Body of pancreas (tissue), 4 donors: ENCODE data around the gene TTC24. TPM values are rescaled to one million over a fixed set of nuclear protein-coding genes. Genes with fewer than 3 reads are reported as not detected.

Experiments used
- ATAC-seq: fragments of 150-250 bp; one replicate; pipeline ENCODE4 v1.9.1; 2016
- DNase-seq, 4 donors: peaks; one replicate each; pipeline ENCODE4 v3.0.0-alpha.2; 2019
- H3K27ac ChIP-seq, 4 donors: fragments of 200-600 bp; sonication (generic); 1 replicate in 3 of 4; 2 replicates in 1 of 4; pipeline versions ENCODE4 v1.5.1 to v1.6.1; 2016 to 2019; ENCODE audit warnings: mild to moderate bottlenecking in 1 of 4, mixed read lengths in 1 of 4, moderate library complexity in 1 of 4
- H3K27me3 ChIP-seq, 2 donors: fragments of 200-600 bp; sonication (generic); one replicate each; pipeline ENCODE4 v1.6.0; 2016; ENCODE audit warnings: mild to moderate bottlenecking in 1 of 2
- H3K36me3 ChIP-seq, 2 donors: fragments of 200-600 bp; sonication (generic); replicated peaks in 1 of 2; 2 replicates each; pipeline ENCODE4 v1.5.1; 2016; ENCODE audit warnings: low read depth in 2 of 2; ENCODE audit not compliant: insufficient read depth in 1 of 2
- H3K4me1 ChIP-seq: fragments of 200-600 bp; sonication (generic); one replicate; pipeline ENCODE4 v1.6.0; 2016
- H3K4me3 ChIP-seq, 2 donors: fragments of 200-600 bp; sonication (generic); 1 replicate in 1 of 2; 2 replicates in 1 of 2; pipeline ENCODE4 v1.5.1; 2016 to 2019
- H3K9me3 ChIP-seq, 3 donors: fragments of 200-600 bp; sonication (generic); 1 replicate in 2 of 3; 2 replicates in 1 of 3; pipeline ENCODE4 v1.5.1; 2016
- CTCF ChIP-seq, 7 experiments: fragments of 450-650 bp in 4 of 7; fragments of 200-600 bp in 3 of 7; sonication (generic) in 3 of 7; IDR thresholded peaks; one replicate each; pipeline ENCODE4 v1.5.1; 2016 to 2019; ENCODE audit warnings: antibody characterized with exemption in 7 of 7
- POLR2A ChIP-seq, 3 donors: fragments of 450-650 bp; IDR thresholded peaks; one replicate each; pipeline ENCODE4 v1.6.1; 2016; ENCODE audit warnings: antibody characterized with exemption in 3 of 3, mild to moderate bottlenecking in 2 of 3
- WGBS, 2 donors: methylation state at CpG; one replicate each; pipeline ENCODE4 v1.1.5; 2017; 5-methylcytosine and 5-hydroxymethylcytosine counted together
- intact Hi-C: fragments of 100-400 bp; cut with DNase I; formaldehyde crosslinking; loops from one replicate; pipeline ENCODE4 v1.15.1; 2023
- total RNA-seq, 2 donors: library from RNA; depleted of rRNA; stranded (reverse); fragments of >200 nt; gene quantifications; one replicate each; pipeline ENCODE4 v1.1.0, GENCODE V29; 2016

TTC24 gene
- total RNA-seq, 2 donors from 2014 or later = not detected

DNA sequence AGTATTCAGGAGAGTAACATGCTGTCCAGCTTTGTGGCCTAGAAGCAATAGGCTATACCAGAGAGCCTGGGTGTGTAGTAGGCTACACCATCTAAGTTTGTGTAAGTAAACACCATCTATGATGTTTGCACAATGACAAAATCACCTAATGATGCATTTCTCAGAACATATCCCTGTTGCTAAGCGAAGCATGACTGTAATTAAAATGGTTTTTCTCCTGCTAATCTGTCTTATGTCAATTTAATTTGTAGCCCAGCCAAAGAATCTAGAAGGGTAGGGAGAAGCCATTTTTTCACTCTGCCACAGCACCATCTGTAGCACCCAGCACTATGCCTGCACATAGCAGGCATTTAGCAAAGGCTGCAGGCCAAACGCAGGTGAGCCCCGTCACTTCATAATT lies 2.0 kb upstream of the TTC24 start:
- intact Hi-C loops = no loop called here
- Histone ChIP-seq H3K9me3 (no peaks in the 10 kb centered on the region), H3K36me3 (no peaks in the 10 kb centered on the region), H3K27ac (no peak overlapping the region), H3K4me3 (no peak overlapping the region), H3K27me3 (no peaks in the 10 kb centered on the region), H3K4me1 (peaks cover 2% of the 10 kb centered on the region)
- WGBS, 2 donors = 78 to 80% methylated on average over 3 of the region's 3 CpGs
- DNase-seq (no peak), ATAC-seq (peak; percentile 8)
- no peak for TF ChIP-seq POLR2A (IDR thresholded peaks at IDR 0.05)
- no peak for TF ChIP-seq CTCF (IDR thresholded peaks at IDR 0.05)

GRCh38 chr1:156578055-156578454 lies 1.5 kb upstream of the TTC24 start:
- TF ChIP-seq CTCF (IDR thresholded peaks at IDR 0.05) (no peak), POLR2A (IDR thresholded peaks at IDR 0.05) (no peak)
- no peak overlapping the region for H3K27ac ChIP-seq
- H3K36me3 ChIP-seq = no peaks in the 10 kb centered on the region
- ATAC-seq (no peak), DNase-seq (no peak)
- no peaks in the 10 kb centered on the region for H3K4me1 ChIP-seq
- H3K9me3 ChIP-seq = no peaks in the 10 kb centered on the region
- 49 to 54% methylated on average over 3 to 7 of the region's 7 CpGs for WGBS, 2 donors
- intact Hi-C loops = no loop called here
- no peaks in the 10 kb centered on the region for H3K27me3 ChIP-seq
- H3K4me3 ChIP-seq = no peak overlapping the region

DNA sequence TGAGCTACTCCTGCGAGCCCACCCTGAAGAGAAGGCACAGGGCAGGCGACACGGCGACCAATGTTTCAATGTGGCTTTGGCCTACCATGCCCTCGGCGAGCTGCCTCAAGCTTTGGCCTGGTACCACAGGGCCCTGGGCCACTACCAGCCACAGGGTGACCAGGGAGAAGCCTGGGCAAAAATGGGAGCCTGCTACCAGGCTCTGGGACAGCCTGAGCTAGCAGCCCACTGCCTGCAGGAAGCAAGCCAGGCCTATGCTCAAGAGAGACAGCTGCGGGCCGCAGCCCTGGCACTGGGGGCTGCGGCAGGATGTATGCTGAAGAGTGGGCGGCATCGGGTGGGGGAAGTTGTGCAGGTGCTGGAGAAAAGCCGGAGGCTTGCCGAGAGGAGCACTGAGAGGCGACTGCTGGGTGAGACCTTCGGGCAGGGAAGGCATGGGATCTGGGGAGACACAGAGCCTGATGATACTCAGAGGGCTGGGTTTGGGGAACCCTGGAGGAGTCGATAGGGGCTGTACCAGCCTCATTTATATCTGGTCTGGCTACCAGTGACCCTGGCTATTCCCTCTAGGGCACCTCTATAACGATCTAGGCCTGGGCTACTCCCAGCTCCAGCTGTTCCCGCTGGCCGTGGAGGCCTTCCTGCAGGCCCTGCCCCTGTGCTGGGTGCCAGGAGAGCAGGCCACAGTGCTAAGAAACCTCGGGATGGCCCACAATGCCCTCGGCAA lies 2.3 kb downstream of the TTC24 start:
- H3K9me3 ChIP-seq = no peaks in the 10 kb centered on the region
- no peak for TF ChIP-seq POLR2A (IDR thresholded peaks at IDR 0.05)
- TF ChIP-seq CTCF (IDR thresholded peaks at IDR 0.05) = no peak
- DNase-seq (no peak), ATAC-seq (no peak)
- H3K27ac ChIP-seq = no peak overlapping the region
- intact Hi-C loops = loop anchor here (10.0 kb wide), 1 partner anchor 127 kb away; no protein-coding TSS in a partner anchor
- H3K27me3 ChIP-seq = no peaks in the 10 kb centered on the region
- H3K4me3 ChIP-seq = no peak overlapping the region
- no peaks in the 10 kb centered on the region for H3K4me1 ChIP-seq
- no peaks in the 10 kb centered on the region for H3K36me3 ChIP-seq
- 73 to 80% methylated on average over 15 to 21 of the region's 21 CpGs for WGBS, 2 donors

GRCh38 chr1:156582388-156583017 lies 3.0 kb downstream of the TTC24 start:
- no peak overlapping the region for H3K27ac ChIP-seq
- intact Hi-C loops = loop anchor here (10.0 kb wide), 1 partner anchor 128 kb away; no protein-coding TSS in a partner anchor
- no peaks in the 10 kb centered on the region for H3K9me3 ChIP-seq
- H3K27me3 ChIP-seq = no peaks in the 10 kb centered on the region
- ATAC-seq = no peak
- H3K4me1 ChIP-seq = no peaks in the 10 kb centered on the region
- no peak overlapping the region for H3K4me3 ChIP-seq
- TF ChIP-seq POLR2A (IDR thresholded peaks at IDR 0.05) (no peak), CTCF (IDR thresholded peaks at IDR 0.05) (no peak)
- no peak for DNase-seq
- H3K36me3 ChIP-seq = no peaks in the 10 kb centered on the region
- 57 to 74% methylated on average over 8 to 9 of the region's 9 CpGs for WGBS, 2 donors
